Measurements from ENCODE around the gene CA9. TPM values are rescaled to one million over a fixed set of nuclear protein-coding genes. Genes with fewer than 3 reads are reported as not detected.

CA9 gene
- total and polyA plus RNA-seq, 9 of the 15 experiments (the other 6 are each of a cell fraction or from before 2014, with no cell fraction given): 0.15 to 10.6 (median 0.60) TPM; not detected in 4

GRCh38 chr9:35729700-35730485 lies 56.2 kb downstream of the CA9 start (continued):
- TF ChIP-seq ELK1 (CRISPR knock-in tag; IDR thresholded peaks at IDR 0.05) (no peak), BCLAF1 (IDR thresholded peaks at IDR 0.05; ENCODE audit: borderline replicate concordance in 1 of 2, control insufficient read depth in 1 of 2, low read depth in 2 of 2, low read length in 1 of 2) (no peak), CEBPZ (IDR thresholded peaks at IDR 0.05; ENCODE audit: borderline replicate concordance, low read depth, low read length) (no peak), GATAD2B (IDR thresholded peaks at IDR 0.05; ENCODE audit: borderline replicate concordance) (no peak), ZBTB34 (CRISPR knock-in tag; IDR thresholded peaks at IDR 0.05) (no peak), ZNF695 (CRISPR knock-in tag; IDR thresholded peaks at IDR 0.05) (no peak), GABPA (tag; conservative IDR thresholded peaks at IDR 0.05; ENCODE audit: low read depth) (no peak), ZNF41 (CRISPR knock-in tag; conservative IDR thresholded peaks at IDR 0.05) (no peak), ZNF263 (CRISPR knock-in tag; IDR thresholded peaks at IDR 0.05; ENCODE audit: borderline replicate concordance) (no peak), HDAC6 (IDR thresholded peaks at IDR 0.05; ENCODE audit: low read depth, low read length) (no peak), ZNF507 (tag; conservative IDR thresholded peaks at IDR 0.05) (no peak)

Measured in K562 (cell line).